Stimulated activated CD8-positive, alpha-beta memory T cell treated with anti-CD3 and anti-CD28 coated beads, Interleukin-15, amount 100 ng/mL, for 1 hour (primary cell): ENCODE data around the gene LDHA.
"Not testable (repeated sequence)": the region's sequence is repeated elsewhere in the genome, so short reads cannot be mapped to it uniquely, and the experiment has no call there.

ENCODE experiments used
- DNase-seq: peaks from one replicate; pipeline ENCODE4 v3.0.0-alpha.2; 2020; ENCODE audit warnings: low read depth

LDHA gene

GRCh38 chr11:18394928-18395734 lies 768 bp downstream of the LDHA start:
- DNase-seq: no peak

DNA sequence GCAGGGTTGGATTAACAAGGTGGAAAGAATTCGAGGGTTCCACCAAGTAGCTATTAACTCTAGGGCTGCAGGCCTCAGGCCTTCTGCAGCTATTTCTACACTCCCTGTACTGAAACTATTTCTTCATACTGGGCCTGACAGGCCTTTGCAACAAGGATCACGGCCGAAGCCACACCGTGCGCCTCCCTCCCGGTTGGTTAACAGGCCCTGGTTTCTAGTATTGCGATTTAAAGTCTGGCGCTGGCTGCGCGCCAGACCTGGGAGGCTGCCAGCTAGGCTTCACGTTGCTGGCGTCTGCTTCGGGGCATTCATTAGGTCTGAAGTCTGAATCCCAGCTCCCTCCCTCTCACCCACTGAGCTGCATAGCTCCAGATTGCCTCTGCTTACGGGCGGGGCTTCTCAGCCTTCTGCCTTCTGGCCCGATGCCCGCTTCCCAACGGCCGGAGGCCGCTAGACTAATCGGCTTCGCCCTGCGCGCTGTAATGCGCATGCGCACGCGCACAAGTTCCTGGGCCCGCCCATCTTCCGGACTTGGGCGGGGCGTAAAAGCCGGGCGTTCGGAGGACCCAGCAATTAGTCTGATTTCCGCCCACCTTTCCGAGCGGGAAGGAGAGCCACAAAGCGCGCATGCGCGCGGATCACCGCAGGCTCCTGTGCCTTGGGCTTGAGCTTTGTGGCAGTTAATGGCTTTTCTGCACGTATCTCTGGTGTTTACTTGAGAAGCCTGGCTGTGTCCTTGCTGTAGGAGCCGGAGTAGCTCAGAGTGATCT lies 1.6 kb downstream of the LDHA start:
- DNase-seq: peak; percentile 82

- DNase-seq: no peak
Observed at GRCh38 chr11:18397921-18398320, 3.6 kb downstream of the LDHA start.

- DNase-seq: not testable (repeated sequence)
Observed at GRCh38 chr11:18401077-18401476, 6.7 kb downstream of the LDHA start.

GRCh38 chr11:18404062-18404461 lies 9.7 kb downstream of the LDHA start:
- no peak for DNase-seq

GRCh38 chr11:18407400-18407799 lies 13.0 kb downstream of the LDHA start:
- DNase-seq: not testable (repeated sequence)

DNA sequence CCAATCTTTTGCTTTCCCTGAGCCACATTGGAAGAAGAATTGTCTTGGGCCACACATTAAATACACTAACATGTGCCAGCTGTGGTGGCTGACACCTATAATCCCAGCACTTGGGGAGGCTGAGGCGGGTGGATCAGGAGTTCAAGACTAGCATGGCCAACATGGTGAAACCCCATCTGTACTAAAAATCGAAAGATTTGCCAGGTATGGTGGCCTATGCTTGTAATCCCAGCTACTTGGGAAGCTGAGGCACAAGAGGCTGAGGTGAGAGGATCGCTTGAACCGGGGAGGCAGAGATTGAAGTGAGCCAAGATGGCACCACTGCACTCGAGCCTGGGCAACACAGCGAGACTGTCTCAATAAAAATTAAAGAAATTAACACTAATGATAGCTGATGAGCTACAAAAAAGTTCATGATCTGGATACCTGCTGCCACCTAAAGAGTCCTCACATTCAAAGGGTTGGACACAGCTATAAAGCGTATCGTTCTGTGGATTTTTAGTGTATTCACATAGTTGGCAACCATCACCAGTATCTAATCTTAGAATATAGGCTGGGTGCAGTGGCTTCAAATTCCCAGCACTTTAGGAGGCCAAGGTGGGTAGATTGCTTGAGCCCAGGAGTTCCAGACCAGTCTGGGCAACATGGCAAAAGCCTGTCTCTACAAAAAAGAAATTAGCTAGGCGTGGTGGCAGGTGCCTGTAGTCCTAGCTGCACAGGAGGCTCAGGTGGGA lies 14.4 kb downstream of the LDHA start:
- no peak for DNase-seq

DNA sequence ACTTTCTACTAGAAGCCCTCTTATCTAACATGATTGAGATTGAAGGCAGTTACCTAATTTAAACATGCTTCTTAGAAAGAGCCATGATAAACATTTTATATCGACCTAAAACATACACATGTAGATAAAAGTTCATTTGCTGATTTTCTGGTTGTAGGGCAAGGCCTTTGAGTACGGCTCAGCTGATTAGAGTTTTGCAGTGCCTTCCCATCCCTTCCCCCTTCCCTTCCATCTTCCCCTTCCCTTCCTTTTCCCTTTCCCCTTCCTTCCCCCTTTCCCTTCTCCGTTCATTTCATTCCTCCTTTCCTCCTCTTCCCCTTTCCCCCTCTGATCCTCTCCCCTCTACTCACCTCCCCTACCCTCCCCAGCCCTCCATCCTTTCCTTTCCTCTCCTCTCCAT lies 22.1 kb downstream of the LDHA start:
- no peak for DNase-seq

GRCh38 chr11:18419040-18419439 lies 24.7 kb downstream of the LDHA start:
- no peak for DNase-seq

- no peak for DNase-seq
Observed at GRCh38 chr11:18420067-18420466, 25.7 kb downstream of the LDHA start.

DNA sequence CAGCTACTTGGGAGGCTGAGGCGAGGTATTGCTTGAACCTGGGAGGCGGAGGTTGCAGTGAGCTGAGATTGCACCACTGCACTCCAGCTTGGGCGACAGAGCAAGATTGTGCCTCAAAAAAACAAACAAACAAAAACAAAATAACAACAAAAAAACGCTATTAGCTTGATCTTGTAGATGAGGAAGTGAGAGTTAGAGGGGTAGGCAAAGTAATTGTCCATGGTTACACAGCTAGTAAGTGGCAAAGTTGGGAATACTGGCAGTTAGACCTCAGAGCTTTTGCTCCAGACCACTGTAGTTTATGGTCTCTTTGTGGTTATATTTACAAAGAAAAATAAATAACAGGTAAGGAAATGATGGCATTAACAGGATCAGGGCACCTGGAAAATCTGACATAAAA lies 32.9 kb downstream of the LDHA start:
- DNase-seq: no peak

GRCh38 chr11:18429332-18429731 lies 35.0 kb downstream of the LDHA start:
- no peak for DNase-seq

GRCh38 chr11:18438691-18439090 lies 44.3 kb downstream of the LDHA start:
- no peak for DNase-seq

DNA sequence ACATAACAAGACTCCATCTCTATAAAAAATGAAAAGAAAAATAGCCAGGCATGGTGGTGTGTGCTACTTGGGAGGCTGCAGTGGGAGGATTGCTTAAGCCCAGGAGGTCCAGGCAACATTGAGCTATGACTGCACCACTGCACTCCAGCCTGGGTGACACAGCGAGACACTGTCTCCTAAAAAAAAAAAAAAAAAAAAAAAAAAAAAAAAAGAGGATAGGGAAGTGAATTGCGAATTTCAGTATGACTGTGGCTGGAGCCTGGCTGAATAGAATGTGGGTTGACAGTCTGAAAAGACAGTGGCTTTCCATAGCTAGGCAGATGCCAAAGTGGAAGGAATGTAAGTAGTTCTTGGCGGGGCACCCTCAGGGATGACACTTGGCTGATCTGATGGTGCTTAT lies 54.9 kb downstream of the LDHA start:
- DNase-seq: no peak

DNA sequence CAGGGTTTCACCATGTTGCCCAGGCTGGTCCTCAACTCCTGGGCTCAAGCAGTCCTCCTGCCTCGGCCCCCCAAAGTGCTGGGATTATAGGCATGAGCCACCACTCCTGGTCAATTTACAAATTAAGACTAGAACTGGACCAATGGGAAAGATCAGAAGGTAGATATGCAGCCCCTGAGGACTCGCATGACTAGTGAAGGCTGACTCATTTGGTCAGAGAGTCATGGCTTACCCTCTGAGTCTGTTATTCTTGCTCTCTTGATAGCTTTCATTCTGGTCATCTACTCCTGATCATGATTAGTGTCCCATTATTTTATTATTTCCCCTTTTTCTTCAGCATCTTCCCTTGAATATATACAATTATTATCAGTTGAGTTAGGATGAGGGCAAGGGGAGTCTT lies 58.6 kb downstream of the LDHA start:
- no peak for DNase-seq

DNA sequence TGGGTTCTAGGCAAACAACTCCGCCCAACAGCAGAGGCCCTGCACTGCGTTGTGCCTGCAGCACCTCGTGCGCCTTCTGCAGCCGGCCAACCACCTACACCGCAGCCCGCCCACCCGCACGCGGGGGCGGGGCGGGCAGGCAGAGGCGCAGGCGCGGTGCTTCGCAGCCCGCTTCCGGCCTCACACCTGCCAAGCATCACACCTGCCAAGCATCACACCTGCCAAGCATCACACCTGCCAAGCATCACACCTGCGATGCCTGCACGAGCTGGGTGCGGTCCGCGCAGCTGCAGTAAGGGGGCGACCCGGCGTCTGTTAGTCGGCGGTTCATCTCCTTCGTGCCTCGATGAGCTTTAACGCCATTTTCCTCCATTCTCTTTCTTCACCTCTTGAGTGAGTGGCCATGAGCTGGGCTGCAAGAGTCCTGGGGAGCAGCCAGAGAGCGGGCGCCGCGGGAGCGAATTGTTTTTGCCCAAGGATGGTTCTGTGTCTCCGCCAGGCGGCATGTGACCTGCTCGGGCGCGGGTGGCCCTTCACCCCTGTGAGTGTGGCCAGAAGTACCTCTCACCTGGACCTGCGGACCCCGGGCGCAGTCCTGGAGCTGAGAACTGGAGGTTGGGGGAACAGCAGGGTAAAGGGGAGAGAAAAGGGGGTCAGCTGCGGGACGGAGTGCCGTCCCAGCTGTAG lies 61.5 kb downstream of the LDHA start, which contains the start of gene LDHAL6A:
Gene LDHAL6A (plus strand): TSS at position 171 of the 687 bp plus-strand sequence. CDS start 825 bp downstream, outside the sequence.
- DNase-seq: no peak

- no peak for DNase-seq
Observed at GRCh38 chr11:18457450-18457849, 63.1 kb downstream of the LDHA start.
